Prostate gland (tissue), 2 donors: ENCODE results near the gene HOXC5.

ENCODE experiments used
- POLR2AphosphoS5 ChIP-seq: sonication (generic); formaldehyde crosslinking; IDR thresholded peaks from one replicate; pipeline ENCODE4 v1.6.1; 2017; ENCODE audit warnings: antibody characterized with exemption
- TF ChIP-seq, protein P1 (sequence below), 4 experiments: fragments of 200-600 bp in 2 of 4; fragments of 450-650 bp in 2 of 4; sonication (generic) in 2 of 4; IDR thresholded peaks; 1 replicate in 3 of 4; 2 replicates in 1 of 4; pipeline ENCODE4 v1.5.1; 2016 to 2019; ENCODE audit warnings: antibody characterized with exemption in 4 of 4, mild to moderate bottlenecking in 2 of 4, moderate library complexity in 2 of 4

- TF ChIP-seq, protein P1, sequence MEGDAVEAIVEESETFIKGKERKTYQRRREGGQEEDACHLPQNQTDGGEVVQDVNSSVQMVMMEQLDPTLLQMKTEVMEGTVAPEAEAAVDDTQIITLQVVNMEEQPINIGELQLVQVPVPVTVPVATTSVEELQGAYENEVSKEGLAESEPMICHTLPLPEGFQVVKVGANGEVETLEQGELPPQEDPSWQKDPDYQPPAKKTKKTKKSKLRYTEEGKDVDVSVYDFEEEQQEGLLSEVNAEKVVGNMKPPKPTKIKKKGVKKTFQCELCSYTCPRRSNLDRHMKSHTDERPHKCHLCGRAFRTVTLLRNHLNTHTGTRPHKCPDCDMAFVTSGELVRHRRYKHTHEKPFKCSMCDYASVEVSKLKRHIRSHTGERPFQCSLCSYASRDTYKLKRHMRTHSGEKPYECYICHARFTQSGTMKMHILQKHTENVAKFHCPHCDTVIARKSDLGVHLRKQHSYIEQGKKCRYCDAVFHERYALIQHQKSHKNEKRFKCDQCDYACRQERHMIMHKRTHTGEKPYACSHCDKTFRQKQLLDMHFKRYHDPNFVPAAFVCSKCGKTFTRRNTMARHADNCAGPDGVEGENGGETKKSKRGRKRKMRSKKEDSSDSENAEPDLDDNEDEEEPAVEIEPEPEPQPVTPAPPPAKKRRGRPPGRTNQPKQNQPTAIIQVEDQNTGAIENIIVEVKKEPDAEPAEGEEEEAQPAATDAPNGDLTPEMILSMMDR (IDR thresholded peaks at IDR 0.05): no peak
- TF ChIP-seq POLR2AphosphoS5: no peak
Observed at GRCh38 chr12:54068418-54069070, 35.7 kb downstream of the HOXC5 start.
